OCI-LY3 (cell line): Measurements from ENCODE around the gene KRT3.

Experiments used
- EZH2phosphoT487 ChIP-seq: fragments of 200-600 bp; shearing (Covaris generic); IDR thresholded peaks from 2 replicates; pipeline ENCODE4 v1.6.1; 2018; ENCODE audit warnings: antibody characterized with exemption, mixed run types, low read depth
- TF ChIP-seq, protein P1 (sequence below): fragments of 200-600, 300-600 bp; sonication (generic); IDR thresholded peaks from 2 replicates; pipeline ENCODE4 v1.5.1; 2014; ENCODE audit warnings: antibody characterized with exemption, low read length, low read depth

DNA sequence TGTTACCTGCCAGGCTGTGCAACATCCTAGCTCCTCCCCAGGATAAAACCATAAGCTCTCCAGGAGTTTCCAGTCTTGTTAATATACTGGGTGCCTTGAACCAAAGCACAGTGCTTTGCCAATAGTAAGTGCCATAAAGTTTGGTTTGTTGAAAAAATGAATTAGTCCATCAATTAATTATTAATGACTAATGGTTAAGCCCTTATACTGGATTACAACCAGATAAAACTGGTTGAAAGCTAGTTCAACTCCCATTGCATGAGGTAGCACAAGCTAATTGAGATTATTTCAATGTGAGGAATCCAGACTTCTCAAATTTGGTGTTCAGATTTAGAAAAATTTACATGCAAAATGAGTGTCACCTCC, 1.6 kb upstream of the KRT3 start:
- TF ChIP-seq, protein P1, sequence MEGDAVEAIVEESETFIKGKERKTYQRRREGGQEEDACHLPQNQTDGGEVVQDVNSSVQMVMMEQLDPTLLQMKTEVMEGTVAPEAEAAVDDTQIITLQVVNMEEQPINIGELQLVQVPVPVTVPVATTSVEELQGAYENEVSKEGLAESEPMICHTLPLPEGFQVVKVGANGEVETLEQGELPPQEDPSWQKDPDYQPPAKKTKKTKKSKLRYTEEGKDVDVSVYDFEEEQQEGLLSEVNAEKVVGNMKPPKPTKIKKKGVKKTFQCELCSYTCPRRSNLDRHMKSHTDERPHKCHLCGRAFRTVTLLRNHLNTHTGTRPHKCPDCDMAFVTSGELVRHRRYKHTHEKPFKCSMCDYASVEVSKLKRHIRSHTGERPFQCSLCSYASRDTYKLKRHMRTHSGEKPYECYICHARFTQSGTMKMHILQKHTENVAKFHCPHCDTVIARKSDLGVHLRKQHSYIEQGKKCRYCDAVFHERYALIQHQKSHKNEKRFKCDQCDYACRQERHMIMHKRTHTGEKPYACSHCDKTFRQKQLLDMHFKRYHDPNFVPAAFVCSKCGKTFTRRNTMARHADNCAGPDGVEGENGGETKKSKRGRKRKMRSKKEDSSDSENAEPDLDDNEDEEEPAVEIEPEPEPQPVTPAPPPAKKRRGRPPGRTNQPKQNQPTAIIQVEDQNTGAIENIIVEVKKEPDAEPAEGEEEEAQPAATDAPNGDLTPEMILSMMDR = no peak
- no peak for TF ChIP-seq EZH2phosphoT487
